Loucy (cell line): ENCODE data around the gene IQSEC1.

ENCODE experiments used
- H2AFZ ChIP-seq: fragments of 200-600 bp; sonication (generic); 2 replicates; pipeline ENCODE4 v1.6.0; 2016; ENCODE audit warnings: antibody characterized with exemption, mild to moderate bottlenecking, low read length, moderate library complexity
- H3F3A ChIP-seq: fragments of 200-600 bp; 2 replicates; pipeline ENCODE4 v1.6.0; 2016; ENCODE audit warnings: antibody characterized with exemption, low read depth, mild to moderate bottlenecking
- H3K27me3 ChIP-seq: fragments of 200-600 bp; sonication (generic); 2 replicates; pipeline ENCODE4 v1.6.1; 2014; ENCODE audit warnings: low read length, mild to moderate bottlenecking; ENCODE audit not compliant: insufficient read depth, poor library complexity, severe bottlenecking
- H3K36me3 ChIP-seq: fragments of 200-600 bp; sonication (generic); 2 replicates; pipeline ENCODE4 v1.6.1; 2016; ENCODE audit warnings: low read length; ENCODE audit not compliant: insufficient read depth
- H3K4me1 ChIP-seq: fragments of 200-600 bp; sonication (generic); 2 replicates; pipeline ENCODE4 v1.5.1; 2014; ENCODE audit warnings: low read length, mild to moderate bottlenecking; ENCODE audit not compliant: insufficient read depth, poor library complexity, severe bottlenecking
- H3K4me2 ChIP-seq: fragments of 200-600 bp; sonication (generic); 2 replicates; pipeline ENCODE4 v1.6.0; 2014; ENCODE audit warnings: antibody characterized with exemption, low read length, low read depth, mild to moderate bottlenecking; ENCODE audit not compliant: poor library complexity, severe bottlenecking
- H3K4me3 ChIP-seq: fragments of 200-600 bp; sonication (generic); 2 replicates; pipeline ENCODE4 v1.5.1; 2014; ENCODE audit warnings: low read length, mild to moderate bottlenecking, mixed read lengths; ENCODE audit not compliant: poor library complexity, severe bottlenecking
- H3K79me2 ChIP-seq: fragments of 200-600 bp; sonication (generic); 2 replicates; pipeline ENCODE4 v1.6.1; 2014; ENCODE audit warnings: low read length; ENCODE audit not compliant: insufficient read depth
- H3K9ac ChIP-seq: fragments of 200-600 bp; sonication (generic); 2 replicates; pipeline ENCODE4 v1.6.0; 2014; ENCODE audit warnings: mild to moderate bottlenecking, low read depth, low read length, moderate library complexity; ENCODE audit not compliant: poor library complexity, severe bottlenecking
- H3K9me2 ChIP-seq: fragments of 200-600 bp; sonication (generic); replicated peaks from 2 replicates; pipeline ENCODE4 v1.6.1; 2016; ENCODE audit warnings: low read depth, low read length, mixed read lengths
- H3K9me3 ChIP-seq: fragments of 200-600 bp; sonication (generic); 2 replicates; pipeline ENCODE4 v1.6.1; 2014; ENCODE audit warnings: mild to moderate bottlenecking, antibody characterized with exemption, low read length, low read depth; ENCODE audit not compliant: insufficient read depth
- H4K20me1 ChIP-seq: fragments of 200-600 bp; sonication (generic); 2 replicates; pipeline ENCODE4 v1.6.0; 2014; ENCODE audit warnings: antibody characterized with exemption, low read length, mild to moderate bottlenecking; ENCODE audit not compliant: insufficient read depth, poor library complexity, severe bottlenecking
- EZH2phosphoT487 ChIP-seq: fragments of 200-600 bp; IDR thresholded peaks from 2 replicates; pipeline ENCODE4 v1.6.1; 2018; ENCODE audit warnings: antibody characterized with exemption, mild to moderate bottlenecking, moderate library complexity, borderline replicate concordance
- TF ChIP-seq, protein P1 (sequence below): fragments of 200-600 bp; sonication (generic); conservative IDR thresholded peaks from 2 replicates; pipeline ENCODE4 v1.5.1; 2014; ENCODE audit warnings: mild to moderate bottlenecking, antibody characterized with exemption, low read length

IQSEC1 gene

DNA sequence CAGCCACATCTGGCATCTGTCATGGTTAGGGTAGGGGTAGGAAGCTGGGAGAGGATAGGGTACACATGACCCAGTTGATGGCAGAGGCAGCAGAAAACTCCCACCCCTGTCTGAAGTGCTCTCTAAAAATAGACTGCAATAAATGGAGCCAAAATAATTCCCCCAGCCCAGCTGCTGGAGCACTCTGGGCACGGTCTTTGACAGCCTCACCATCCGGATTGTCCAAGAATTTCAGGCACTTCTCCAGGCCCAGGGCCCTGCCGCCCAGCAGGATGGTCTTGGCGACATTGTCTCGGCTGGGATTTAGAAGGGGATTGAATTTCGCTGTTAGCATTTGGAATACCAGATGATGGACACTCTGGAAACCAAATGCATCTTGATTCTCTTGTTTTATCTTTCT is 103.7 kb downstream of the IQSEC1 start:
- Histone ChIP-seq H3K9ac (no peak overlapping the region), H3F3A (no peaks in the 10 kb centered on the region), H2AFZ (no peak overlapping the region), H3K4me3 (no peak overlapping the region), H4K20me1 (peaks cover 20% of the 10 kb centered on the region), H3K4me1 (peaks cover 63% of the 10 kb centered on the region), H3K36me3 (no peaks in the 10 kb centered on the region; the same call in 1 of the 2 replicates), H3K4me2 (no peak overlapping the region), H3K9me3 (no peaks in the 10 kb centered on the region), H3K27me3 (no peaks in the 10 kb centered on the region), H3K9me2 (no peaks in the 10 kb centered on the region), H3K79me2 (peaks cover 88% of the 10 kb centered on the region)
- TF ChIP-seq, protein P1, sequence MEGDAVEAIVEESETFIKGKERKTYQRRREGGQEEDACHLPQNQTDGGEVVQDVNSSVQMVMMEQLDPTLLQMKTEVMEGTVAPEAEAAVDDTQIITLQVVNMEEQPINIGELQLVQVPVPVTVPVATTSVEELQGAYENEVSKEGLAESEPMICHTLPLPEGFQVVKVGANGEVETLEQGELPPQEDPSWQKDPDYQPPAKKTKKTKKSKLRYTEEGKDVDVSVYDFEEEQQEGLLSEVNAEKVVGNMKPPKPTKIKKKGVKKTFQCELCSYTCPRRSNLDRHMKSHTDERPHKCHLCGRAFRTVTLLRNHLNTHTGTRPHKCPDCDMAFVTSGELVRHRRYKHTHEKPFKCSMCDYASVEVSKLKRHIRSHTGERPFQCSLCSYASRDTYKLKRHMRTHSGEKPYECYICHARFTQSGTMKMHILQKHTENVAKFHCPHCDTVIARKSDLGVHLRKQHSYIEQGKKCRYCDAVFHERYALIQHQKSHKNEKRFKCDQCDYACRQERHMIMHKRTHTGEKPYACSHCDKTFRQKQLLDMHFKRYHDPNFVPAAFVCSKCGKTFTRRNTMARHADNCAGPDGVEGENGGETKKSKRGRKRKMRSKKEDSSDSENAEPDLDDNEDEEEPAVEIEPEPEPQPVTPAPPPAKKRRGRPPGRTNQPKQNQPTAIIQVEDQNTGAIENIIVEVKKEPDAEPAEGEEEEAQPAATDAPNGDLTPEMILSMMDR, result no peak
- TF ChIP-seq EZH2phosphoT487, result no peak

DNA sequence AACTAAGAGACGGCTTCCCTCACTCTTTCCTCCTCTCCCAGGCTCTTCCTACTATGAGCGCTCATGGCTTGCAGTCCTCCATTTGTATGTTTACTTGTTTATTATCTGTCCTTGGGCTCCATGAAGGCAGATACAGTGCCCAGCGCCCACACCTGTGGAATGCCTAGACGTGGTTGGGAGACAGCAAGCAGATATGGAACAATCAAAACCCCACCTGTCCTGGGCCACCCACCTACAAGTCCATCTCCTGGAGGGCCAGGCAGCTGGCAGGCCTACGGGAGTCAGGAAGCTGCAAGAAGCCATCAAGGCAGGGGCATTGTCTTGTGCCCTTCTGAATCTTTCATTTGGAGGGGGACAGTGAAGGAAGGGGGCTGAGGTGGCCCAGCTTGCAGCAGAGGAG is 104.7 kb downstream of the IQSEC1 start:
- Histone ChIP-seq H4K20me1 (peaks cover 17% of the 10 kb centered on the region), H3K36me3 (no peaks in the 10 kb centered on the region; the same call in 1 of the 2 replicates), H2AFZ (no peak overlapping the region), H3K4me3 (no peak overlapping the region), H3K9me2 (no peaks in the 10 kb centered on the region), H3K9ac (no peak overlapping the region), H3F3A (no peaks in the 10 kb centered on the region), H3K4me1 (peaks cover 63% of the 10 kb centered on the region), H3K79me2 (peaks cover 92% of the 10 kb centered on the region), H3K4me2 (peak overlapping the region; percentile 69), H3K9me3 (no peaks in the 10 kb centered on the region), H3K27me3 (no peaks in the 10 kb centered on the region)
- TF ChIP-seq, protein P1, result no peak
- no peak for TF ChIP-seq EZH2phosphoT487

DNA sequence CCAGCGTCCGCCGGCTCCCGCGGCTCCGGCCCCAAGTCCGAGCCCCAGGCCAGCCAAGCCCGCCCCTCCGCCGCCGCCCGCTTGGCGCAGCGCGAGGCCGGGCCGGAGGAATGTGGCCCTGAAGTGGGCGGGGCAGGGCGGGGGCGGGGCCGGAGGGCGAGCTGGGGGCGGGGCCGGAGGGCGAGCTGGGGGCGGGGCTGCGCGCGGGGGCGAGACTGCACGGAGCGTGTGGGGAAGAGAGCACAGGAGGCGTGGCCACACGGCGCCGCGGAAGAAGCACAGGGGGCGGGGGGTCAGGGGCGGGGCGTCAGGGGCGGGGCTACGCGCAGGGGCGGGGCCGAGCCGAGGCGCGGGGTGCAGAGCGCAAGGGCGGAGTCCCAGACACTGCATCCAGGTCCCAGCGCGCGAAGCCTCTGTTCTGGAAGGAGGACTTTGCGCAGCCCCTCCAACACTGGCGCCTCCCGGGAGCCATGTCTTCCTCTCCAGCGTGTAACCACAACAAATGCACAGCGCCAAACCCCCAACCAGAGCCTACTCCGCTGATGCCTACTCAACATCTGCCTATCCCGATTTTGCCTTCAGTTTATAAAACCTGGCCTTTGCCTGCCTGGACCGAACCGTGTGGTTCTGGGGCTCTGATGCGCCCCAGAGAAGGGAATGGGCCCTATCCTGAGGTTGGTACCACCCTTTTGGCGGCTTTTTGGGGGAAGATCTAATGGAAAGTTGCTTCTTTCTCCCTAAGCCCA is 105.5 kb downstream of the IQSEC1 start:
- Histone ChIP-seq H3K36me3 (no peaks in the 10 kb centered on the region; the same call in 1 of the 2 replicates), H3K4me2 (peak overlapping the region; percentile 69), H4K20me1 (peaks cover 17% of the 10 kb centered on the region), H3K27me3 (no peaks in the 10 kb centered on the region), H3F3A (no peaks in the 10 kb centered on the region), H3K9me3 (no peaks in the 10 kb centered on the region), H3K4me1 (peaks cover 62% of the 10 kb centered on the region), H3K9ac (peak overlapping the region; percentile 64), H3K4me3 (peak overlapping the region; percentile 69), H3K79me2 (peaks cover 91% of the 10 kb centered on the region), H2AFZ (no peak overlapping the region), H3K9me2 (no peaks in the 10 kb centered on the region)
- TF ChIP-seq EZH2phosphoT487, result no peak
- TF ChIP-seq, protein P1, result no peak
